Sigmoid colon (tissue), 7 donors: ENCODE results near the gene FNTB. TPM values are rescaled to one million over a fixed set of nuclear protein-coding genes. Genes with fewer than 3 reads are reported as not detected.

Experiments used
- DNase-seq: peaks from one replicate; pipeline ENCODE4 v3.0.0-alpha.2; 2019
- H3K27ac ChIP-seq, 4 donors: fragments of 200-600 bp; sonication (generic); one replicate each; pipeline ENCODE4 v1.5.1; 2016 to 2019; ENCODE audit warnings: mild to moderate bottlenecking in 1 of 4
- H3K27me3 ChIP-seq, 3 donors: fragments of 200-600 bp; sonication (generic); one replicate each; pipeline ENCODE4 v1.5.1; 2019; ENCODE audit warnings: mild to moderate bottlenecking in 1 of 3
- H3K36me3 ChIP-seq, 4 donors: fragments of 200-600 bp; sonication (generic); one replicate each; pipeline ENCODE4 v1.5.1; 2016 to 2019
- H3K4me1 ChIP-seq, 4 donors: fragments of 200-600 bp; sonication (generic); one replicate each; pipeline ENCODE4 v1.5.1; 2017 to 2019
- H3K4me3 ChIP-seq, 4 donors: fragments of 200-600 bp; sonication (generic); one replicate each; pipeline ENCODE4 v1.5.1; 2017 to 2019; ENCODE audit warnings: mild to moderate bottlenecking in 2 of 4, moderate library complexity in 1 of 4
- H3K9me3 ChIP-seq, 4 donors: fragments of 200-600 bp in 3 of 4; sonication (generic) in 3 of 4; one replicate each; pipeline versions ENCODE4 v1.5.1 to v1.6.1; 2013 to 2019
- CTCF ChIP-seq, 4 experiments: fragments of 450-650 bp in 3 of 4; fragments of 200-600 bp in 1 of 4; IDR thresholded peaks; one replicate each; pipeline ENCODE4 v1.5.1; 2016 to 2019; ENCODE audit warnings: antibody characterized with exemption in 4 of 4, mild to moderate bottlenecking in 3 of 4, moderate library complexity in 2 of 4
- EP300 ChIP-seq, 4 donors: sonication (generic); formaldehyde crosslinking; IDR thresholded peaks; one replicate each; pipeline ENCODE4 v1.6.1; 2017; ENCODE audit warnings: antibody characterized with exemption in 4 of 4
- POLR2A ChIP-seq, 2 donors: fragments of 450-650 bp; IDR thresholded peaks; one replicate each; pipeline ENCODE4 v1.6.1; 2016; ENCODE audit warnings: antibody characterized with exemption in 2 of 2, mild to moderate bottlenecking in 2 of 2, moderate library complexity in 2 of 2
- POLR2AphosphoS5 ChIP-seq, 4 donors: sonication (generic); formaldehyde crosslinking; IDR thresholded peaks; one replicate each; pipeline ENCODE4 v1.6.1; 2017; ENCODE audit warnings: antibody characterized with exemption in 4 of 4
- WGBS, 2 donors: extraction: QIAGEN DNeasy Blood & Tissue Kit; methylation state at CpG; one replicate each; pipeline ENCODE4 v1.1.7; 2013; 5-methylcytosine and 5-hydroxymethylcytosine counted together
- intact Hi-C: fragments of 100-400 bp; cut with DNase I; formaldehyde crosslinking; loops from one replicate; pipeline ENCODE4 v1.15.1; 2023
- polyA plus RNA-seq, 3 donors: library from polyadenylated mRNA; stranded (reverse); fragments of 200-250 nt; gene quantifications; one replicate each; pipeline ENCODE4 v1.2.3, GENCODE V29; 2013
- total RNA-seq, 4 donors: library from RNA; depleted of rRNA; stranded (reverse); fragments of >200 nt; gene quantifications; one replicate each; pipeline ENCODE4 v1.1.0, GENCODE V29; 2016
- donor health status: healthy with polysubstance abuse.
- donor health status: Bipolar disorder and iron deficiency.
- donor health status: healthy.

Gene FNTB
- total and polyA plus RNA-seq, 7 donors = 6.9 to 13.0 (median 10.7) TPM

GRCh38 chr14:65057695-65058094 is 71.0 kb downstream of the FNTB start:
- Histone ChIP-seq H3K4me3 (no peak overlapping the region), H3K27me3 (no peaks in the 10 kb centered on the region), H3K4me1 (no peaks in the 10 kb centered on the region), H3K9me3 (no peaks in the 10 kb centered on the region), H3K36me3 (peaks cover 2 to 36% (median 18%) of the 10 kb centered on the region in 4 donors), H3K27ac (no peak overlapping the region)
- intact Hi-C loops = no loop called here
- no peak for TF ChIP-seq POLR2AphosphoS5 (IDR thresholded peaks at IDR 0.05)
- TF ChIP-seq EP300 (IDR thresholded peaks at IDR 0.05) = no peak
- TF ChIP-seq CTCF (IDR thresholded peaks at IDR 0.05) = no peak
- no peak for TF ChIP-seq POLR2A (IDR thresholded peaks at IDR 0.05)
- no peak for DNase-seq

- no peaks in the 10 kb centered on the region for H3K27me3 ChIP-seq
- no peak overlapping the region for H3K27ac ChIP-seq
- peaks cover 8 to 57% (median 19%) of the 10 kb centered on the region in 4 donors for H3K36me3 ChIP-seq
- WGBS, 2 donors = 93 to 97% methylated on average over 16 of the region's 16 CpGs
- H3K9me3 ChIP-seq = no peaks in the 10 kb centered on the region
- H3K4me1 ChIP-seq = no peaks in the 10 kb centered on the region
- TF ChIP-seq POLR2AphosphoS5 (IDR thresholded peaks at IDR 0.05) (no peak), CTCF (IDR thresholded peaks at IDR 0.05) (no peak), EP300 (IDR thresholded peaks at IDR 0.05) (no peak), POLR2A (IDR thresholded peaks at IDR 0.05) (no peak)
- DNase-seq = no peak
- intact Hi-C loops = no loop called here
- no peak overlapping the region for H3K4me3 ChIP-seq
These were observed 75.7 kb downstream of the FNTB start for GRCh38 chr14:65062096-65063075.

- intact Hi-C loops = no loop called here
- no peak overlapping the region for H3K27ac ChIP-seq
- whole genome bisulfite sequencing, 2 donors = 92 to 93% methylated on average over 7 of the region's 7 CpGs
- H3K4me1 ChIP-seq = peaks cover 0 to 8% (median 6%) of the 10 kb centered on the region in 4 donors
- TF ChIP-seq POLR2A (IDR thresholded peaks at IDR 0.05) = no peak
- no peak for TF ChIP-seq EP300 (IDR thresholded peaks at IDR 0.05)
- TF ChIP-seq POLR2AphosphoS5 (IDR thresholded peaks at IDR 0.05) = no peak
- no peak for TF ChIP-seq CTCF (IDR thresholded peaks at IDR 0.05)
- no peaks in the 10 kb centered on the region for H3K9me3 ChIP-seq
- no peaks in the 10 kb centered on the region for H3K27me3 ChIP-seq
- H3K36me3 ChIP-seq = peaks cover 8 to 61% (median 19%) of the 10 kb centered on the region in 4 donors
- H3K4me3 ChIP-seq = no peak overlapping the region
- no peak for DNase-seq
These were observed 79.0 kb downstream of the FNTB start for GRCh38 chr14:65065719-65066118.

- H3K4me1 ChIP-seq = peaks cover 0 to 50% (median 45%) of the 10 kb centered on the region in 4 donors
- no peak overlapping the region for H3K27ac ChIP-seq
- intact Hi-C loops = no loop called here
- H3K27me3 ChIP-seq = no peaks in the 10 kb centered on the region
- H3K4me3 ChIP-seq = no peak overlapping the region
- peaks cover 0 to 29% (median 6%) of the 10 kb centered on the region in 4 donors for H3K36me3 ChIP-seq
- no peak for DNase-seq
- no peaks in the 10 kb centered on the region for H3K9me3 ChIP-seq
- 77 to 89% methylated on average over 5 of the region's 5 CpGs for WGBS, 2 donors
- TF ChIP-seq CTCF (IDR thresholded peaks at IDR 0.05) (no peak), POLR2AphosphoS5 (IDR thresholded peaks at IDR 0.05) (no peak), EP300 (IDR thresholded peaks at IDR 0.05) (no peak), POLR2A (IDR thresholded peaks at IDR 0.05) (no peak)
These were observed 83.2 kb downstream of the FNTB start for GRCh38 chr14:65069874-65070413.
